Measurements from ENCODE around the gene ZNF311.
"Not testable (repeated sequence)": the region's sequence is repeated elsewhere in the genome, so short reads cannot be mapped to it uniquely, and the experiment has no call there.

DNA sequence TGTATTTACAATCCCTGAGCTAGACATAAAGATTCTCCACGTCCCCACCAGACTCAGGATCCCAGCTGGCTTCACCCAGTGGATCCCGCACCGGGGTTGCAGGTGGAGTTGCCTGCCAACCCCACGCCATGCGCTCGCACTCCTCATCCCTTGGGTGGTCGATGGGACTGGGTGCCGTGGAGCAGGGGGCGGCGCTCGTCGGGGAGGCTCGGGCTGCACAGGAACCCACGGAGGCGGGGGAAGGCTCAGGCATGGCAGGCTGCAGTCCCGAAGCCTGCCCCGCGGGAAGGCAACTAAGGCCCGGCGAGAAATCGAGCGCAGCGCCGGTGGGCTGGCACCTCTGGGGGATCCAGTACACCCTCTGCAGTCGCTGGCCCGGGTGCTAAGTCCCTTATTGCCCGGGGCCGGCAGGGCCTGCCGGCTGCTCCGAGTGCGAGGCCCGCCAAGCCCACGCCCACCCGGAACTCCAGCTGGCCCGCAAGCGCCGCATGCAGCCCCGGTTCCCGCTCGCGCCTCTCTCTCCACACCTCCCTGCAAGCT lies 55.4 kb downstream of the ZNF311 start:
- not testable (repeated sequence) for TF ChIP-seq CTCF (conservative IDR thresholded peaks at IDR 0.05; ENCODE audit: low read length); EZH2phosphoT487 (IDR thresholded peaks at IDR 0.05; ENCODE audit: borderline replicate concordance)
